NCI-H2171 treated with DMSO at 0.1 percent for 48 hours (cell line): ENCODE results near the gene VTI1A.

ENCODE experiments used
- DNase-seq: peaks from one replicate; lab custom pipeline; 2025; lab: John Stamatoyannopoulos, UW

The VTI1A gene

DNA sequence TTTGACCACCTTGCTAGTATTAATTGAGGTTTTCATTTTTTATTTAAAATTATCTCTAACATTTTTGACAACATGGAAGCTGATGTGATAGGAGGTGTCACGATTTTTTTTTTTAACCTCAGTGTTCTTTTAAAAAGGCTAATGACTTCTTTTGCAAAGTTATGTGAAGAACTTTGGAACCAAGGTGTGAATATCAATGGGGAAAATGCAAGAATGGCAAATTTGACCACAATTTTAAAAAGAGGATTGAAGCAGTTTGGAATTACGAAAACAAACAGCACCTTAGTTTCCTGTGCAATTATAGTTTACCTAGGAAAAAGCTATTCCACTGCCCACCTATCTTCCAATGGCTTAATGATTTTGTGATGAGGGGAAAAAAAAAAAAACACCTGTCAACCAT, 232.4 kb downstream of the VTI1A start:
- no peak for DNase-seq

- no peak for DNase-seq
Observed at GRCh38 chr10:112680586-112680985, 233.6 kb downstream of the VTI1A start.

- no peak for DNase-seq
Observed at GRCh38 chr10:112687647-112688046, 240.6 kb downstream of the VTI1A start.

GRCh38 chr10:112689327-112690072, 242.5 kb downstream of the VTI1A start:
- no peak for DNase-seq

- no peak for DNase-seq
Observed at GRCh38 chr10:112695539-112695938, 248.5 kb downstream of the VTI1A start.

DNA sequence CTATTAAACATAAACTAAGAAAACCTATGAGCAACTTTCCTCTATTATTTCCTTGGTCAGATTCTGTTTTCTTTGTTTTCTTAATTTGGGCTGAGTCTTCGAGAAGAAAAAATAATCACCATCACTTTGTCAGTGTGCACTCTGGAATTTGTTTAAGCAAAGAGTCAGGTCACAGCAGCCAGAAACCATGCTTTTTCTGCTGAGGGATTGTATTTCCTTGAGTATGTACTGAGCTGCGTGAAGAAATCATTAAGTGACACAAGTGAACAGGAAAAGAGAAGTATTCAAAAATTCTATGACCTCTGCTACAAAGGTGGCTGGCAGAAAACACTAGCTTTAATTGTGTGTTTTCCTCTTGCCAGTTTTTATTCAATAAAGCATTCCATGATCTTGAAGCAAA, 249.6 kb downstream of the VTI1A start:
- no peak for DNase-seq

DNA sequence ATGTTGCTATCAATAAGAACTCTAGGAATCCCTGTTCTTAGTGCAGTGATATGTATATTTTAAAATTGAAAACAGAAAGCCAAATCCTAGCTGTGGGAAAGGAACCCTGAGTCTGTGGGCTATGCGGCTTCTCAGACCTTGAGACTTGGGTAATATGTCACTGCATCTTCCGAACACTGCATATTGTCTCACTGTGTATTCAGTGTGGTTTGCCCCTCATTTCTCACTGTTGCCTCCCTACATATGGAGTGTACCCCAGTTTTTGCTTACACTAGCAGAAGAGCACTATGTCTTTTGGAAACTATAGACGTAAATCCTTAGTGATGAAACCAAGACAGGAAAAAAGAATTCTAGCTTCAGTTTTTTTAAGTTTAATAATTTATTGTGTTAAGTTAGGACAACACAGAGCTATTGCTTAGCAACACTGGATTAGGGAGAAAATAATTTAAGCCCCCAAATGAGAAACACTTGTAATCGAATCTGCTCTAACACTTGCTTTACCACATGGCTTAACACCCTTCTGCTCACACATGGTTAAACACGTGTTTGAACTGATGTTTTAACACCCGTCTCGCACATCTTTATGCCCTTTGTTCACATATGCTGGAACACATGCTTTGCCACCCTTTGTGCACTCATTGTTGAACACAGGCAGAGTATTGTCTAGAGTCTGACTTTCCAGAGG, 251.3 kb downstream of the VTI1A start:
- no peak for DNase-seq

GRCh38 chr10:112698818-112699164, 251.8 kb downstream of the VTI1A start:
- DNase-seq: no peak

DNA sequence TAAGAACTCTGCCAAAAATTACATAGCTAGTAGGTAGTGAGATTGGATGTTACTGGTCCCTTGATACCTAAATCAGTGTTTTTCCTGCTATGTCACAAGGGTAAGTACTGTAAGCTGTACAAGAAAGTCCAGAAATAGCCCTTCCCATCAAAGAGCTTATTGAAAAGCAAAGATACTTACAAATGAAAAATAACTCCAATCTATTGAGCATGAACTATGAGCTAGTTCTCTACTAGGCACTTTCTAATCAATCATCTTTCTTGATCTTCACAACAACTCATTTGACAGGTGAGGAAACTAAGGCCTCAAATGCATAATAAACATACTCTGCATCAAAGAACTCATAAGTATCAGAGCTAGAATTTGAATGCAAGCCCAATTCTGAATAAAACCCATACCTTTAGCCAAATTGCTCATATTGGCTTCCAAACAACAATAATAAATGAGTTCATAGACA, 253.2 kb downstream of the VTI1A start:
- DNase-seq: no peak

DNA sequence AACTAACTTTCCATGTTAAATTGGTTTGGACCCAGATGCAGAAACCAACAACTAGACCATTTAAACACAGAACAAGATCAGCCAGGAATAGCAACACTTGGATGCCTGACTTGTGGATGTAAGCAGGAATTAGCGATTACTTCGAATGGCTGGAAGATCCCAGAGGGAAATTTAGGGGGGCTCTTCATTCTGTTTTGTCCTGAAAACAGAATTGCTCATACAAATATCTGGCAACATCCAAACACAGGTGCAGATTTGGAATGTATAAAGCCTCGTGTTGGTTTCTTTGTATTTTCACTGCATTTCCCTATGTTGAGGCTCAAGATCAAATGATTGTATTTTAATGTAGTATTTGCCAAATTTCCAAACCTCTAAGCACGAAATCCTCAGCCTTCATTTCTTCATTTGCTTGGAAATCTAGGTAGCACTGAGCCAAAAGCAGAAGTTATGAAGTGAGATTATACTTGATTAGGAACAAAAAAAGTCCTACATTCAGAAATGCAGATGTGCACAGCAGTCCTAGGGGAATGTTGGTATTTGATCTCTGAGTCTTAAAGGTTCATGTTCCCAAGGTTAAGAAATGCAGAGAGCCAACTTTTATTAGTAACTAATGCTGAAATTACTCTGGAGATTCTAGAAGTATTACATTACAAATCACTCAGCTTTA, 254.3 kb downstream of the VTI1A start:
- no peak for DNase-seq

- DNase-seq: no peak
Observed at GRCh38 chr10:112701878-112702255, 254.9 kb downstream of the VTI1A start.

GRCh38 chr10:112706577-112706976, 259.6 kb downstream of the VTI1A start:
- DNase-seq: no peak

GRCh38 chr10:112708461-112708860, 261.4 kb downstream of the VTI1A start:
- no peak for DNase-seq

DNA sequence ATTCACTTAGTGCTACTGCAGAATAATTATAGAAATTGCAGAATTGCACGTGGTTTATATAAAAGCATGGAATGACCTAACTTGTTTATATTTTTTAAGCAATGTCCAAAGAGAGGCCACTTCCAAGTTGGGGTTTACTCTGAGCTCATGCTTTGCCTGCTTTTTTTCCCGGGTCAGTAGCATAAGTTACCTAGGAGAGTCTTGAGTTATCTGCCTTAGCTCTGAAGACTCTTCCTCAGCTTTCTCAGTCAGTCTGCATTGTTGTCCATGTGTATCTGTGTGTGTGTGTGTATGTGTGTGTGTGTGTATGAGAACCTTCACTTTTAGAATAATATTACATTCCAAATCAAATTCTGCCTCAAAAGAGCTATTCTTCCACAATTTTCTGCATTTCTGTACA, 263.5 kb downstream of the VTI1A start:
- DNase-seq: no peak

- DNase-seq: no peak
Observed at GRCh38 chr10:112711366-112711765, 264.4 kb downstream of the VTI1A start.

DNA sequence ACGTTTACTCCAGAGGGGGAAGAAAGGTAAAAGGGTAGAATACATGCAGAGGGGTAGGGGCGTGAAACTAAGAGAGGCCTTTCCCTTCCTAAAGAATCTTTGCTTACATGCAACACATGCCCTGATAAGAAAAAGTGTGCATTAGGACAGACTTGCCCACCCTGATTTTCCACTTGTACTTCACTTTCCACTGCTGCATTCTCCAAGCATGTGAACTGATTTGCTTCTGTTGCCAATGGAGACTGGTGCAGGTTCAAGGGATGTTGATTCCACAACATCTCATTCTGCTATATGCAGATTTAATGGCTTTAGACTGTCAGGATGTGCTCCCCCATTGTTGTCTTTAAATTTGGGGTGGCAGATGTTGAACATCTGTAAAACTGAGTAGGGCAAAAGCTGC, 265.5 kb downstream of the VTI1A start:
- no peak for DNase-seq

- DNase-seq: no peak
Observed at GRCh38 chr10:112713411-112713810, 266.4 kb downstream of the VTI1A start.

GRCh38 chr10:112715581-112715980, 268.6 kb downstream of the VTI1A start:
- no peak for DNase-seq

DNA sequence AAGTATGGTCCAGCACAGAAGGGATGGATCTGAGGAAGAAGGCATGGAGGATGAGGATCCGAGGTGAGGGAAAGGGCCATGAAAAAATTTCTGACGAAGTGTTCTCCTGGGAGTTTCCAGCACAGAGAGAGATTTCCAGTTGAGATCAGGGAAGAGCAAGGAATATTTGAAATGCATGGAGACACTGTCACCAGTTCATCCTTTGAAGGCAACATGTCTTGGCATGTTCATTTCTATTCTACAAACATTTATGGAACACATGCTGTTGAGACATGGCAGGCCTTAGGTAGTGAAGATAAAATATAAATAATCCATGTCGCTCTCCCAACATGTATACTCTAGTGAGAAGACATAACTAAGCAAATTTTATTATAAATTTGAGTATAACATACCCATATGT, 269.1 kb downstream of the VTI1A start:
- DNase-seq: no peak

DNA sequence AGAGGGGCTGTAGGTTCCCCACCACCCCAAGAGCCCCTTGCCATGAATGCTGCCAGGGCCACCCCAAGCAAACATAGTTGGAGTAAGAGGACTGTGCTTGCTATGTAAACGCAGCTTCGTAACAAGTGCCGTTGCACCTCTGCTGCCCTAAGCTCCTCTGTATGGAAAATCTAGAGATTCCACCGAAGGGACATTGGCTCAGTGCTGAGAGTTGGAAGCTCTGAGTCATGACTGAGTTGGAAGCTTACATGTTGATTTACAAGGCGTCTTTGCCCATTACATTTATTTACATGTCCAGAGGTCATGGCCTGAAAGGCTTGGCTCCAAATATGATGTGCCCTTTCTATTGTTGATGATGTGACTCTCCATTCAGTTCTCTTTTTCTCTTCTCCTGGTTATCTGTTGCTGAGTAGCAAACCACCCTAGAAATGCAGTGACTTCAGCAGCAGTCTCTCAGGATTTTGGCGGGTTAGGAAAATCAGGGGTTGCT, 270.0 kb downstream of the VTI1A start:
- no peak for DNase-seq

DNA sequence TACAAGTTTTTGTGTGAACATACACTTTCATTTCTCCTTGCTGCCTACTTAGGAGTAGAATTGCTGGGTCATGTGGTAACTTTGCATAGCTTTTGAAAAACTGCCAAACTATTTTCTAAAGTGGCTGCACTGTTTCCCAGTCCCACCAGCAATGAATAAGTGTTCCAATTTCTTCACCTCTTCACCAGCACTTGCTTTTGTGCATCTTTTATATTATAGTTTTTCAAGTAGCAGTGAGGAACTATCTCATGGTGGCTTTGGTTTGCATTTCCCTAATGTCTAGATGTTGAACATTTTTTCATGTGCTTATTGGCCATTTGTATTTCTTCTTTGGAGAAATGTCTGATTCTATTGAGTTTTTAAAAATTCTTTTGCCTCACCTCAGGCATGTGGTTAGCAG, 273.2 kb downstream of the VTI1A start:
- no peak for DNase-seq

DNA sequence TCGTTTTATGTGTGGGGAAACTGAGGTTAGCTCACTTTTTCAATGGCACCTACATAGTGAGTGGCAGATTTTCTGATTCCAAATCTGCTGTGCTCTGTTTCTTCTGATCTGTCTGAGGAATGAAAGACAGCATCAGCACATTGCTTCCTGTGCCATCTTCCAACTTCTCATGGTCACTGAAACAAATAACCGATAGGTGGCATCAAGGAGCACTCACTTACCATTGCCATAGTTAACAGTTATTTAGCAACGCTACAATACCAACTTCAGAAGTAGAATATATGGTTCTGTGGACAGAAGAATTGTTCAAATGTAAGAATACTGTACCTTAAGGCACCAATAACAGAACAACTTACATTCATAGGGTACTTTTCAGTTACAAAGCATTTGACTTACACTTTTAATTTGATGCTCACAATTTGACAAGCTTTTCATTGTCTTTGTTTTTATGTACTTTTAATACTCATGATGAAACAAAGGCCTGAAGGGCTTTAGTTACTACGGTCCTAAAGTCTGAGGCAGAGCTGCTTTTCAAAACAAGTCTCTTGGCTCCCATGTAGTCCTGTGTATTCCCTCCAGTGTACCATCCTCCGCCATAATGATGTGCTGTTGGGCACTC, 274.2 kb downstream of the VTI1A start:
- no peak for DNase-seq

DNA sequence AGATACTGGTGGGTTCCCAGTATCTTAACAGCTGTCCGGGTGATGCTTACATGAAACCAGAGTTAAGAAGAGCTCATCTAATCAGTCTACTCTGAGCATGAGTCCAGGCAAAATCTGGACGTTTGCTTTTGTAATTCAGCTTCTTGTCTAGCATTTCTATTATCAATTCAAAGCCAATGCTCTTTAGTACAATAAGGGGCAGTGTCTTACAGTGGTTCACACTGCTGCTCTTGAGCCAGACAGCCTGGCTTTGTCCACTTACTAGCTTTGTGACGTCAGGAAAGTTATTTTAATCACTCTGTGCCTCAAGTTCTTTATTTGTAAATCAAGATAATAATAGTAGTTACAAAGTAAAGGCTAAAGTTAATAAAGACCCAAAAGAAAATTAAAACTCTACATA, 275.7 kb downstream of the VTI1A start:
- no peak for DNase-seq
